Stimulated activated memory B cell treated with anti-CD40 and anti-IgM and Interleukin-4, amounts not matched to agents 10 μg/mL and 1 μg/mL and 100 μg/mL, for 72 hours (primary cell): Measurements from ENCODE around the gene AMMECR1.
"Not testable (repeated sequence)": the region's sequence is repeated elsewhere in the genome, so short reads cannot be mapped to it uniquely, and the experiment has no call there.

Experiments used
- ATAC-seq: fragments of 150-1000 bp; cut with Tn5 transposase; 2 replicates; pipeline ENCODE4 v1.10.0; 2021
- H3K27ac Mint-ChIP-seq: one replicate; pipeline ENCODE4 v1.8.0; 2022; ENCODE audit warnings: mild to moderate bottlenecking, mixed read lengths
- H3K27me3 Mint-ChIP-seq: one replicate; pipeline ENCODE4 v1.8.0; 2022; ENCODE audit warnings: mixed read lengths
- H3K36me3 Mint-ChIP-seq: one replicate; pipeline ENCODE4 v1.8.0; 2022; ENCODE audit warnings: mixed read lengths
- H3K4me1 Mint-ChIP-seq: one replicate; pipeline ENCODE4 v1.8.0; 2022; ENCODE audit warnings: mixed read lengths
- H3K4me3 Mint-ChIP-seq: one replicate; pipeline ENCODE4 v1.8.0; 2022; ENCODE audit warnings: mild to moderate bottlenecking, moderate library complexity, mixed read lengths
- H3K9me3 Mint-ChIP-seq: one replicate; pipeline ENCODE4 v1.8.0; 2022; ENCODE audit warnings: mixed read lengths

The AMMECR1 gene

DNA sequence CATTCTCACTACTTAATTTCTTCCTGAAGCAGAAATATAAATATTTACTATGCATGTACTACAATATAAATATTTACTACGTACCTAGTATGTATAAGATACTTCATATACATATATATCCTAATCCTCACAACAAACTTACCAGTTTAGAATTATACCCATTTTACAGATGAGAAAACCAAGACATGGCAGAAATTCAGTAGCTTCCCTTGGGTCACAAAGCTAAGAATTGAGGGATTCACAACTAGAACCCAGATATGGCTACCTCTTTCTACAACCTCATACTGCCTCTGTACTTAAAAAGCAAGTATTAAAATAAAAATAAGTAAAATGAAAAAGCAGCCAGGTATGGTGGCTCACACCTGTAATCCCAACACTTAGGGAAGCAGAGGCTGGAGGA, 65.9 kb downstream of the AMMECR1 start:
- Mint-ChIP-seq H3K36me3 (peaks cover 28% of the 10 kb centered on the region), H3K27me3 (no peaks in the 10 kb centered on the region), H3K27ac (no peak overlapping the region)

DNA sequence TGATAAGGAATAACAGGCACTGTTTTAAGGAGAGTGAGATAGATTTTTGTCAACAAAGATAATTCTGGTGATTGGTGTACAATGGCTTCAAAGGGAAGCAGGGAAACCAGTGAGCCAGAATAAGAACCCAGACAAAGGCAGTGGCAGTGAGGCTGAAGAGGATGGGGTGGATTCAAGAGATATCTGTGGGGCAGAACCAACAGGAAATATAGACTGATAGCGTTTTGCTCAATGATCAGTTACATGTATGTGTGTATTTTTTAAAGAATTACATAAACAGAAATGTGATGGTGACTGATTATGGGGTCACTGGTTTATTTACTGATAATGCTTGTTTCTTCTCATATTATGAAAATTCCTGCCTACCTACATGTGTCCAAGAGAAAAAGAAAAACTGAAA, 66.4 kb downstream of the AMMECR1 start:
- Mint-ChIP-seq H3K27ac (no peak overlapping the region), H3K27me3 (no peaks in the 10 kb centered on the region), H3K4me3 (no peak overlapping the region), H3K4me1 (peaks cover 25% of the 10 kb centered on the region), H3K9me3 (no peaks in the 10 kb centered on the region), H3K36me3 (peaks cover 28% of the 10 kb centered on the region)
- ATAC-seq: no peak

More for the DNA sequence above, 65.9 kb downstream of the AMMECR1 start:
- no peak overlapping the region for H3K4me3 Mint-ChIP-seq
- H3K4me1 Mint-ChIP-seq: peaks cover 20% of the 10 kb centered on the region
- ATAC-seq: no peak
- no peaks in the 10 kb centered on the region for H3K9me3 Mint-ChIP-seq

DNA sequence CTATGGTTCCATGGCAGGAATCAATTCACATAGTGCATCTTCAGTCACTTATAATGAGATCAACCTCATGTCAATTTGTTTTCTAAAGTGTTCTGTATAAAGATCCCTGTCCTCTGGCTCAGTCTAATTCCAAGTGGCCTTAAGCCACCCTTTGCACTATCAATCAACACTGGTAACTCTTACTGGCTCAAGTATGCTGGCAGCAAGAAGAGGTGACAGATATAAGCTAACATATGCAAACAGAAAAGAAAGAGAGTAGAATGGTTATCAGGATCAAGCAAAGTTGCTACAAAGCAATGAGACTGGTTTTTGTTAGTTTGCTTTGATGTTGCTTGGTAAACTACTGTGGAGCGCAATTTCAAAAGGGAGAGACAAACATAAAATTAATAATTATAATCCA, 67.0 kb downstream of the AMMECR1 start:
- H3K27me3 Mint-ChIP-seq: no peaks in the 10 kb centered on the region
- H3K36me3 Mint-ChIP-seq: peaks cover 28% of the 10 kb centered on the region
- no peaks in the 10 kb centered on the region for H3K9me3 Mint-ChIP-seq
- H3K4me1 Mint-ChIP-seq: peaks cover 28% of the 10 kb centered on the region
- ATAC-seq: no peak
- no peak overlapping the region for H3K4me3 Mint-ChIP-seq
- H3K27ac Mint-ChIP-seq: peak overlapping the region; percentile 32

DNA sequence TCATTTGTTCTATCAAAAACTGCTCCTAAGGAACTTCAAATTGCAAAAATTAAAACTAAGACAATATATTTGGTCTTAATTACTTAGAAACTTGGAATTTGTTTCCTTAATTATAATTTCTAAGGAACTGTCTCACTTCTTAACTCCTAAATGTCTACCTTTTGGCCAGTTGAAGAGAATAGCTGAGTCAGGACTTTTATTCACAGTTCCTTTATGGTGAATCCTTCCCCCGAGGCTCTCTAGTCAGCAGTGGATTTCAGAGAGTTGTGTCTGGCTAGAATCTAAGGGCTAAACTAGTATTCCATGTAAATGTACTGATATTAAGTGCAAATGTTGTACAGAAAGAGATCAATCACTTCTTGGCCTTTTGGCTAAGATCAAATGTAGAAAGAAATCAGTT, 69.3 kb downstream of the AMMECR1 start:
- no peak for ATAC-seq
- Mint-ChIP-seq H3K4me3 (no peak overlapping the region), H3K36me3 (peaks cover 28% of the 10 kb centered on the region), H3K4me1 (peaks cover 36% of the 10 kb centered on the region), H3K27ac (no peak overlapping the region), H3K9me3 (no peaks in the 10 kb centered on the region), H3K27me3 (no peaks in the 10 kb centered on the region)

DNA sequence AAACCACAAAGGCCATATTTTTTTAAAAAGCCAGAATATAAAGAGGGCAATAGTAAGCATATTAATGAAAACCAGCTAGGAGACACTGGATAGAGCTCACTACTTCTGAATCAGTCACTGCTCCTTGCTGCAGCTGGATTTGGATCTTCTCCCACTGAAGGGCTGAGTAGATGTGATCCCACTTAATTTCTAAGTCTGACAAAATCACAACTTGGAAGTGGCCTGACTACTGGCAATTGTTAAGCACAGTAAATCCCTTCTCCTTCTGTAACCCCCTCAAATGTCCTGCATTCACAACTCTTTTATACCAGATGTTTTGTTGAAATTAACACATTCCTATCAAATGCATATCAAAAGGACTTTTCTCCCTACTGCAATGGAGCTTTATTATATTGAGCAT, 72.9 kb downstream of the AMMECR1 start:
- Mint-ChIP-seq H3K36me3 (peaks cover 27% of the 10 kb centered on the region), H3K4me3 (no peak overlapping the region), H3K4me1 (peaks cover 32% of the 10 kb centered on the region), H3K9me3 (peaks cover 7% of the 10 kb centered on the region), H3K27ac (no peak overlapping the region), H3K27me3 (no peaks in the 10 kb centered on the region)
- ATAC-seq: no peak

DNA sequence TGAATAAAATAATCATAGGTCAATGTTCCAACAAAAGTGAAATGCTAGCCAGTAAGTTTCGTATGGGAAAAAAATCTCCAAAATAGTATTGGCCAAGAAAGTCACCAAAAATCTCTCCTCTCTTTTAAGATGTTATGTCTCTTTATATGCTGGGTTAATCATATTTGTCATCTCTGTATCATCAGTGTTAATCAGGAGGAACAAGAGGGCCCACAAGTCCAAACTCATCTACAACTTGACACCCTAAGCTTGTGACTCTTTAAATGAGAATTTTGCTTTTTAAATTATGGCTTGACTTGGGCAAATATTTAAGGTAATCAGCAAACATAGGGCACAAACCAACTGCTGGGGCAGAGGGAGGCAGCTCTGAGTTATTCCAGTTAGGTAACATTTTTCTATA, 75.5 kb downstream of the AMMECR1 start:
- Mint-ChIP-seq H3K36me3 (peaks cover 28% of the 10 kb centered on the region), H3K27me3 (no peaks in the 10 kb centered on the region), H3K4me3 (no peak overlapping the region), H3K9me3 (peaks cover 9% of the 10 kb centered on the region), H3K27ac (no peak overlapping the region), H3K4me1 (peaks cover 35% of the 10 kb centered on the region)
- no peak for ATAC-seq

DNA sequence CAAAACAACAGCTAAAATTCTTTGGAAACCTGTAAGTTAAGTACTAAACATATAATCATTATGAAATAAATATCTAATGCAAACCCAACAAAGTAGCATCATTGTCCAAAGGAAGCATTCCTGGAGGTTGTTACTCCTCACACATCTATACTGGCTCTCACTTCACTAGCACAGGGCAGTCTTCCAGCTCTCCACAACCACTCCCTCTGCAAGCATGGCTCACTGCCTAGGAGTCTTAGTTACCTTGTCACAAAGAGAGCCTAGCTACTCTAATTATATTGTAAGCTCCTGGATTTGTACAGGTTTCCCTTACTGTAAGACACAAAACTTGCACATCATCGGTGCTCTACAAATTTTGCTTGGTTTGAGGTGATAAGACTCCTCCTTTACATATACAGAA, 76.1 kb downstream of the AMMECR1 start:
- H3K36me3 Mint-ChIP-seq: peaks cover 28% of the 10 kb centered on the region
- ATAC-seq: no peak
- peaks cover 32% of the 10 kb centered on the region for H3K4me1 Mint-ChIP-seq

DNA sequence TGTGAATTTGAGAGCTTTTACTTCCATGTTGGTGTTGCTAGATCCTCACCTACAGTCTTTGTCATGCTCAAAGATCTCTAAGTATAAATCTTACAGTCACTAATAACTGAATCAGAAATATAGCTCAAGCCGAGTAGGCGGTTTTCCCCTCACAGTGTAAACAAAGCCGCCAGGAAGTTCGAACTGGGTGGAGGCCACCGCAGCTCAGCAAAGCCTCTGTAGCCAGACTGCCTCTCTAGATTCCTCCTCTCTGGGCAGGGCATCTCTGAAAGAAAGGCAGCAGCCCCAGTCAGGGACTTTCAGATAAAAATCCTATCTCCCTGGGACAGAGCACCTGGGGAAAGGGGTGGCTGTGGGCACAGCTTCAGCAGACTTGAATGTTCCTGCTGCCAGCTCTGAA, 79.6 kb downstream of the AMMECR1 start:
- ATAC-seq, H3K9me3 Mint-ChIP-seq, H3K4me3 Mint-ChIP-seq, H3K27me3 Mint-ChIP-seq: not testable (repeated sequence)
- Mint-ChIP-seq H3K27ac (peak overlapping the region; percentile 50), H3K4me1 (peaks cover 17% of the 10 kb centered on the region), H3K36me3 (peaks cover 28% of the 10 kb centered on the region)

More for the DNA sequence above, 76.1 kb downstream of the AMMECR1 start:
- H3K27me3 Mint-ChIP-seq: no peaks in the 10 kb centered on the region
- peaks cover 9% of the 10 kb centered on the region for H3K9me3 Mint-ChIP-seq
- H3K27ac Mint-ChIP-seq: no peak overlapping the region
- H3K4me3 Mint-ChIP-seq: no peak overlapping the region

DNA sequence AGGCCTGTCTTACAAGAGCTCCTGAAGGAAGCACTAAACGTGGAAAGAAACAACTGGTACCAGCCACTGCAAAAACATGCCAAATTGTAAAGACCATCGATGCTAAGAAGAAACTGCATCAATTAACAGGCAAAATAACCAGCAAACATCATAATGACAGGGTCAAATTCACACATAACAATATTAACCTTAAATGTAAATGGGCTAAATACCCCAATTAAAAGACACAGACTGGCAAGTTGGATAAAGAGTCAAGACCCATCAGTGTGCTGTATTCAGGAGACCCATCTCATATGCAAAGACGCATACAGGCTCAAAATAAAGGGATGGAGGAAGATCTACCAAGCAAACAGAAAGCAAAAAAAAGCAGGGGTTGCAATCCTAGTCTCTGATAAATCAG, 86.4 kb downstream of the AMMECR1 start:
- H3K9me3 Mint-ChIP-seq: not testable (repeated sequence)

DNA sequence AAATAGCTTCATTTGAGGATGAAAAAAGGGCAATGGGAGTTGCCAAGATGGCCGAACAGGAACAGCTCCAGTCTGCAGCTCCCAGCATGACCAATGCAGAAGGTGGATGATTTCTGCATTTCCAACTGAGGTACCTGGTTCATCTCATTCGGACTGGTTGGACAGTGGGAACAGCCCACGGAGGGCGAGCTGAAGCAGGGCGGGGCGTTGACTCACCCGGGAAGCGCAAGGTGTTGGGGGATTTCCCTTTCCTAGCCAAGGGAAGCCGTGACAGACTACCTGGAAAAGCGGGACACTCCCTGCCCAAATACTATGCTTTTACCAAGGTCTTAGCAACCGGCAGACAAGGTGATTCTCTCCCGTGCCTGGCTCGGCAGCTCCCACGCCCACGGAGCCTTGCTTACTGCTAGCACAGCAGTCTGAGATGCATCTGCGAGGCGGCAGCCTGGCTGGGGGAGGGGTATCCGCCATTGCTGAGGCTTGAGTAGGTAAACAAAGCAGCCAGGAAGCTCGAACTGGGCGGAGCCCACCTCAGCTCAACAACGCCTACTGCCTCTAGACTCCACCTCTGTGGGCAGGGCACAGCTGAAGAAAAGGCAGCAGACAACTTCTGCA, 88.3 kb downstream of the AMMECR1 start:
- H3K27me3 Mint-ChIP-seq, H3K27ac Mint-ChIP-seq, ATAC-seq, H3K9me3 Mint-ChIP-seq: not testable (repeated sequence)
- Mint-ChIP-seq H3K4me3 (peak overlapping the region; percentile 34), H3K36me3 (peaks cover 20% of the 10 kb centered on the region), H3K4me1 (peaks cover 23% of the 10 kb centered on the region)

More for the DNA sequence above, 86.4 kb downstream of the AMMECR1 start:
- H3K27me3 Mint-ChIP-seq, ATAC-seq, H3K27ac Mint-ChIP-seq, H3K4me3 Mint-ChIP-seq: not testable (repeated sequence)
- Mint-ChIP-seq H3K4me1 (peaks cover 23% of the 10 kb centered on the region), H3K36me3 (peaks cover 20% of the 10 kb centered on the region)

DNA sequence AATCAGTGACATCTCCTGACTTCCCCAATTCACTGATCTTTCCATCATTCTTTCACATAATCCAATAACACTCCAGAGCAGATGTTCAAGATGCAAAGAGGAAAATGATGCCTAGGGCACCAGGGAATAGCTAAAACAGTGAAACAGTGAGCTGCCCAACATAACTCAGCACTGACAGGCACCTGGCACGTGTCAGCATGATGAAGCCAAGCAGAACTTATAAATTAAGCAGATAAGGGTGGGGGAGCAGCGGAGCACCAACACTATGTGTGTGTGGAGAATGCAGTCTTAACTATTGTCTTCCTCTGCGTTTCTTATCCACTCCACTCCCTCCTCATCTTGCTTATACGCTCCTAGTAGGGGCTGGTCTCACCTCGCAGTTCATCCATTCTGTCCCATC, 89.4 kb downstream of the AMMECR1 start:
- Mint-ChIP-seq H3K4me3 (no peak overlapping the region), H3K27me3 (no peaks in the 10 kb centered on the region), H3K9me3 (peaks cover 3% of the 10 kb centered on the region), H3K27ac (no peak overlapping the region), H3K4me1 (peaks cover 23% of the 10 kb centered on the region), H3K36me3 (peaks cover 20% of the 10 kb centered on the region)
- no peak for ATAC-seq

DNA sequence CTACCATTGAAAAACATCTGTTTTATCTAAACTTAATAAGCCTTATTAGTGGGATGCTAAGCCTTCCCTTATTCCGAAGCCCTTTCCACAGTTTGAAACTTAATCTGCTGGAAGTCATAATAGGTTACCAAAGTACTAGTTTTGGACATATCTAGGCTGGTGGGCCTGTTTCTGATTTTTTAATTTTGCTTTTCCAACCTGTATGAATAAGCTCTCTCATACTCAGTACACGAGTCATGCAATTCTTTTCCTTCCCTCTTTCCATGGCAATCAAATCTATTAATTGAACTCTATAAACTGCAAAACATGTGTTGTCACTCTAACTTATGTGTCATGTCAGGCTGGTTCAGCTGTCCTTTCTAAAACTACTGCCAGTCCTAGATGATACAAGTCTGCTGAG, 91.0 kb downstream of the AMMECR1 start:
- no peak overlapping the region for H3K4me3 Mint-ChIP-seq
- H3K36me3 Mint-ChIP-seq: peaks cover 10% of the 10 kb centered on the region

DNA sequence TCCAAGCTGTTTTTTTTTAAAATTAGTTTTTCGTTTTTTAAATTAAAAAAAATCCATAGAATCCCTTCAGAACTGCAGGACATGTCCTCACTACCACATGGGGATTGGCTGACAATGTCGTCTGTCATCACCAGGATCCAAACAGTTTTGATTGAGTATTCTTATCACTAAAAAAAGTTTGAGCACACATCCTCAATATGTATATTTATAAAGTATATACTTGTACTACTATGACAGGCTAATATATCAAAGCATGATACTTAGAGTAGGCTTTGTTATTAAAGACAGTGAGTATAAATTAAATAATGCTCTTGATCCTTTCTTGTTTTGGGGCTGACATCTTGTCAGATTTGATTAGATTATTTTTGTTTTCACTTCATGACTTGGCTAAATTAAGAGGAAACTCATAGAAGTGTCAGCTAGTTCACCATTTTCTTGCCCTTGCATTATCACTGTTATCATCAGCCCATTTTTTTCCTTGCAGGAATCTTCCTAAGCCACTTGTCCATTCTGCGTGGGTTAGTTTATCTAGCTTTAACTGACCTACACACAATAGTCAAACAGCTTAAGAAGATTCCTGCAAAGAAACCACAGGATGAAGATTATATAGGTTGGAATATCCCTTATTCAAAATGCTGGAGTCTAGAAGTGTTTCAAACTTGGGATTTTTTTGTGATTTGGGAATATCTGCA, 92.8 kb downstream of the AMMECR1 start:
- no peak for ATAC-seq
- Mint-ChIP-seq H3K4me3 (no peak overlapping the region), H3K27me3 (no peaks in the 10 kb centered on the region), H3K27ac (no peak overlapping the region), H3K36me3 (peaks cover under 1% of the 10 kb centered on the region), H3K4me1 (peaks cover 8% of the 10 kb centered on the region), H3K9me3 (no peaks in the 10 kb centered on the region)

More for the DNA sequence above, 91.0 kb downstream of the AMMECR1 start:
- peaks cover 17% of the 10 kb centered on the region for H3K4me1 Mint-ChIP-seq
- no peaks in the 10 kb centered on the region for H3K9me3 Mint-ChIP-seq
- ATAC-seq: no peak
- H3K27me3 Mint-ChIP-seq: no peaks in the 10 kb centered on the region
- no peak overlapping the region for H3K27ac Mint-ChIP-seq

DNA sequence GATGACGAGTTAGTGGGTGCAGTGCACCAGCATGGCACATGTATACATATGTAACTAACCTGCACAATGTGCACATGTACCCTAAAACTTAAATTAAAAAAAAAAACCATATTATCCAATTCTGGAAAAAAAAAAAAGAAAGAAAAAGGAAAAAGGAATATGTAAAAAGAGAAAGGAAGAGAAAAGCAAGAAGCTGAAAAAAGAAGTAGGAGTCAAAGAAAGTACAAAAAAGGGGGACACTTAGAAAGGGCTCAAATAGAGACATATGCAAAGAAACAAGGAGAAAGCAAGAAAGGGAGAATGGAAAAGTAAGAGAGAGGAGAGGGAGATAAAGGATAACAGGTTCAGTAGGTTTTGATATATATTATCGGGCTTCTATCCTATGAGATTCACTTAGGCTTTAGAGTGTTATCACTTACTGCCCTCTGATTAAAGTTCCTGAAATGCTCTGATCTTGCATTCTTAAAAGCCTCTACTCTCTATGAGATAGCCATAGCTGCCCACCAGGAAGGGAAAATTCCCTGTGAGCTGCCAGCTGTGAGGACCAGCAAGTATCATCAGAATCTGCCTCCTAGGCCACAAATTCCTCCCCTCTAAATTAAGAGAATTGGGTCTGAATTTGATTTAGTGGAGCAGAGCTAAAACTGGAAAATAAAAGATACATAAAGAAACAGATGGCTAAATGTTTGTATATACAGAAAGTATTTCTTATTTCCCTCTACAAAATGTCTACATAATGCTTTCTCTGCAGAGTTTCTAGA, 95.2 kb downstream of the AMMECR1 start:
- Mint-ChIP-seq H3K27ac (no peak overlapping the region), H3K27me3 (no peaks in the 10 kb centered on the region)

DNA sequence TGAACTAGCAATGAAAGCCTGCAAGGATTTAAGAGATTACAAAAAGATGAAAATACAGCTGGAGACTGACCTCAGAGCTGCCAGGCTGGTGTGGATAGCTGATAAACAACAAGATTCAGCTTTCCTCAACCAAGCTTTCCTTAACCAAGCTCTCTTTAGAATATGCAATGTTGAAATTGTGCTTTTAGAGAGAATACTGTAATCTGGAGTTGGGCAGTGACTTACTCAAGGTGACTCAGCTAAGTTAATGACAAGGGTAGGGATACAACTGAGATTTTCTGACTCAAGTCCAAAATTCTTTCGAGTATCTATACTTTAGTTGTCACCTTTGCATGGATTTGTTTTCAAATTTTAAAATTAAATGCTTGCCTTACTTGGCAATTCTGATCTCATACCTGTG, 98.0 kb downstream of the AMMECR1 start:
- Mint-ChIP-seq H3K36me3 (no peaks in the 10 kb centered on the region), H3K4me1 (peaks cover 6% of the 10 kb centered on the region), H3K4me3 (no peak overlapping the region), H3K27me3 (no peaks in the 10 kb centered on the region), H3K9me3 (no peaks in the 10 kb centered on the region), H3K27ac (no peak overlapping the region)
- ATAC-seq: no peak

More for the DNA sequence above, 95.2 kb downstream of the AMMECR1 start:
- Mint-ChIP-seq H3K9me3 (no peaks in the 10 kb centered on the region), H3K4me1 (peaks cover 9% of the 10 kb centered on the region), H3K4me3 (no peak overlapping the region), H3K36me3 (no peaks in the 10 kb centered on the region)
- no peak for ATAC-seq
